Gastroesophageal sphincter (tissue), 3 donors: ENCODE data around the gene REC114.

Source experiments
- POLR2AphosphoS5 ChIP-seq: sonication (generic); formaldehyde crosslinking; IDR thresholded peaks from one replicate; pipeline ENCODE4 v1.6.1; 2017; ENCODE audit warnings: antibody characterized with exemption
- TF ChIP-seq, protein P1 (sequence below), 4 experiments: fragments of 200-600 bp in 2 of 4; fragments of 450-650 bp in 2 of 4; sonication (generic) in 1 of 4; IDR thresholded peaks; one replicate each; pipeline ENCODE4 v1.5.1; 2017 to 2019; ENCODE audit warnings: antibody characterized with exemption in 4 of 4, mild to moderate bottlenecking in 2 of 4, moderate library complexity in 2 of 4

DNA sequence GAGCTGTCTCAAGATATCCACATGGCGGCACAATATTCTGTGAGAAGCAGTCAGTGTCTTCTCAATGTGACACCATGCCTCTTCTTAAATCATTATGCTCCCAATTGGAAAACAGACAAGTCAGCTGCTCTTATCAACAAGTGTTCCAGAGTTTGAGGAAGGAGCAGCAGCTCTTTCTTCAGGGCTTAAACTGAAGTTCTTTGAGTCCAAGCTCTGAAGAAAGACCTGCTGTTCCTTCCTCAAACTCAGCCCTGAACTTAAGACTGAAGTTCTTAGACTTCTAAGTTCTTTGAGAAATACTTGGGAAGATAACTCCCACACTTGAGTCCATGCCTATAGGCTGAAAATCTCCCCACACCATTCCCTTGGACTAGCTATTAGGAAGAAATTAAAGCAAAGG, 146.8 kb downstream of the REC114 start:
- TF ChIP-seq, protein P1, sequence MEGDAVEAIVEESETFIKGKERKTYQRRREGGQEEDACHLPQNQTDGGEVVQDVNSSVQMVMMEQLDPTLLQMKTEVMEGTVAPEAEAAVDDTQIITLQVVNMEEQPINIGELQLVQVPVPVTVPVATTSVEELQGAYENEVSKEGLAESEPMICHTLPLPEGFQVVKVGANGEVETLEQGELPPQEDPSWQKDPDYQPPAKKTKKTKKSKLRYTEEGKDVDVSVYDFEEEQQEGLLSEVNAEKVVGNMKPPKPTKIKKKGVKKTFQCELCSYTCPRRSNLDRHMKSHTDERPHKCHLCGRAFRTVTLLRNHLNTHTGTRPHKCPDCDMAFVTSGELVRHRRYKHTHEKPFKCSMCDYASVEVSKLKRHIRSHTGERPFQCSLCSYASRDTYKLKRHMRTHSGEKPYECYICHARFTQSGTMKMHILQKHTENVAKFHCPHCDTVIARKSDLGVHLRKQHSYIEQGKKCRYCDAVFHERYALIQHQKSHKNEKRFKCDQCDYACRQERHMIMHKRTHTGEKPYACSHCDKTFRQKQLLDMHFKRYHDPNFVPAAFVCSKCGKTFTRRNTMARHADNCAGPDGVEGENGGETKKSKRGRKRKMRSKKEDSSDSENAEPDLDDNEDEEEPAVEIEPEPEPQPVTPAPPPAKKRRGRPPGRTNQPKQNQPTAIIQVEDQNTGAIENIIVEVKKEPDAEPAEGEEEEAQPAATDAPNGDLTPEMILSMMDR (IDR thresholded peaks at IDR 0.05): no peak
- TF ChIP-seq POLR2AphosphoS5: no peak
